GM21526 (cell line): ENCODE measurements around the gene KCTD21.
"Not testable (repeated sequence)": the region's sequence is repeated elsewhere in the genome, so short reads cannot be mapped to it uniquely, and the experiment has no call there.

Experiments used
- ATAC-seq: cut with Tn5 transposase; IDR thresholded peaks from one replicate; pipeline ENCODE4 v1.9.1; 2021; ENCODE audit warnings: moderate library complexity; ENCODE audit not compliant: unreplicated experiment, low FRiP score

The KCTD21 gene

GRCh38 chr11:78179459-78180071 lies 8.9 kb downstream of the KCTD21 start:
- no peak for ATAC-seq

- no peak for ATAC-seq
Measured at GRCh38 chr11:78177216-78177615, 11.2 kb downstream of the KCTD21 start.

GRCh38 chr11:78176605-78177141 lies 11.8 kb downstream of the KCTD21 start:
- no peak for ATAC-seq

- ATAC-seq, result not testable (repeated sequence)
Measured at GRCh38 chr11:78175862-78176261, 12.6 kb downstream of the KCTD21 start.

- ATAC-seq, result no peak
Measured at GRCh38 chr11:78171951-78172350, 16.5 kb downstream of the KCTD21 start.

- ATAC-seq, result no peak
Measured at GRCh38 chr11:78170874-78171549, 17.4 kb downstream of the KCTD21 start.

GRCh38 chr11:78170413-78170812 lies 18.0 kb downstream of the KCTD21 start:
- ATAC-seq, result no peak

GRCh38 chr11:78168539-78169477 lies 19.6 kb downstream of the KCTD21 start:
- ATAC-seq, result no peak

- no peak for ATAC-seq
Measured at GRCh38 chr11:78166855-78167469, 21.5 kb downstream of the KCTD21 start.

- no peak for ATAC-seq
Measured at GRCh38 chr11:78164471-78164870, 24.0 kb downstream of the KCTD21 start.

- no peak for ATAC-seq
Measured at GRCh38 chr11:78163828-78164227, 24.6 kb downstream of the KCTD21 start.

- ATAC-seq, result no peak
Measured at GRCh38 chr11:78161962-78162371, 26.5 kb downstream of the KCTD21 start.

GRCh38 chr11:78161346-78161745 lies 27.1 kb downstream of the KCTD21 start:
- no peak for ATAC-seq

- no peak for ATAC-seq
Measured at GRCh38 chr11:78160557-78160956, 27.9 kb downstream of the KCTD21 start.

GRCh38 chr11:78158987-78159652 lies 29.3 kb downstream of the KCTD21 start:
- no peak for ATAC-seq

GRCh38 chr11:78156127-78156844 lies 32.1 kb downstream of the KCTD21 start:
- ATAC-seq, result no peak

- no peak for ATAC-seq
Measured at GRCh38 chr11:78151804-78152203, 36.6 kb downstream of the KCTD21 start.

GRCh38 chr11:78150754-78151153 lies 37.7 kb downstream of the KCTD21 start:
- no peak for ATAC-seq

GRCh38 chr11:78150346-78150745 lies 38.1 kb downstream of the KCTD21 start:
- ATAC-seq, result no peak
